Spleen (tissue), 7 donors: ENCODE data around the gene SEH1L.

Experiments used
- CTCF ChIP-seq, 11 experiments: fragments of 200-600 bp in 7 of 11; fragments of 450-650 bp in 4 of 11; sonication (generic) in 4 of 11; IDR thresholded peaks in 8 of 11; conservative IDR thresholded peaks in 3 of 11; 1 replicate in 7 of 11; 2 replicates in 4 of 11; pipeline versions ENCODE4 v1.4.0 to v1.8.0; 2016 to 2021; ENCODE audit warnings: antibody characterized with exemption in 11 of 11, inconsistent platforms in 4 of 11, mild to moderate bottlenecking in 1 of 11
- POLR2A ChIP-seq, 3 donors: fragments of 450-650 bp; IDR thresholded peaks; one replicate each; pipeline ENCODE4 v1.5.1; 2017; ENCODE audit warnings: antibody characterized with exemption in 3 of 3, mild to moderate bottlenecking in 1 of 3
- donor health status: DM: no; HTN: no; CAD: no; lungs with moderate emphysema.
- donor health status: DM: no; HTN: no; CAD: no.
- donor health status: DM: no; HTN: no; CAD: no.

- TF ChIP-seq CTCF (IDR thresholded peaks at IDR 0.05 in 8 of 11, conservative IDR thresholded peaks at IDR 0.05 in 3 of 11), result no peak
- no peak for TF ChIP-seq POLR2A (IDR thresholded peaks at IDR 0.05)
Measured at GRCh38 chr18:13032173-13032572, 84.4 kb downstream of the SEH1L start.
